Right cardiac atrium (tissue), 5 donors: Measurements from ENCODE around the gene THSD4. TPM values are rescaled to one million over a fixed set of nuclear protein-coding genes. Genes with fewer than 3 reads are reported as not detected.
"Not testable (repeated sequence)": the region's sequence is repeated elsewhere in the genome, so short reads cannot be mapped to it uniquely, and the experiment has no call there.

Experiments used
- ATAC-seq, 2 donors: fragments of 200-7000 bp; cut with Tn5 transposase; one replicate each; pipeline versions ENCODE4 v1.8.0 to v1.9.1; 2020; ENCODE audit warnings: moderate library complexity in 2 of 2, mild to moderate bottlenecking in 1 of 2
- DNase-seq, 3 donors: peaks; one replicate each; pipeline ENCODE4 v3.0.0-alpha.2; 2020
- H3K27ac ChIP-seq: one replicate; pipeline ENCODE4 v1.5.1; 2013; ENCODE audit warnings: mild to moderate bottlenecking, low read length, control low read depth, moderate library complexity
- H3K27me3 ChIP-seq: one replicate; pipeline ENCODE4 v1.6.1; 2013; ENCODE audit not compliant: control insufficient read depth, insufficient read depth
- H3K4me1 ChIP-seq: one replicate; pipeline ENCODE4 v1.6.1; 2013; ENCODE audit warnings: low read length; ENCODE audit not compliant: control insufficient read depth, insufficient read depth
- H3K4me3 ChIP-seq: one replicate; pipeline ENCODE4 v1.5.1; 2013; ENCODE audit warnings: low read length, control low read depth
- H3K9me3 ChIP-seq: one replicate; pipeline ENCODE4 v1.6.1; 2013; ENCODE audit warnings: low read length; ENCODE audit not compliant: control insufficient read depth
- WGBS: extraction: QIAGEN DNeasy Blood & Tissue Kit; methylation state at CpG from one replicate; pipeline ENCODE4 v1.1.7; 2013; 5-methylcytosine and 5-hydroxymethylcytosine counted together
- intact Hi-C, 4 donors: fragments of 100-400 bp; cut with DNase I; formaldehyde crosslinking; loops; one replicate each; pipeline versions ENCODE4 v1.11.0 to v1.14.0; 2022 to 2023
- polyA plus RNA-seq: library from polyadenylated mRNA; stranded (reverse); fragments of 200-250 nt; gene quantifications from one replicate; pipeline ENCODE4 v1.2.3, GENCODE V29; 2013
- total RNA-seq, 4 donors: library from RNA; stranded (reverse); fragmentation: NEBNext Ultra II Directional; extraction: Animal tissue kit (Norgen Biotek cat#: 25700); gene quantifications; one replicate each; pipeline ENCODE4 v1.2.1, GENCODE V29; 2021
- donor health status: healthy with polysubstance abuse.
- donor health status: DM: no; HTN: yes; CAD: no.
- donor health status: DM: no; HTN: no; CAD: no.
- donor health status: DM: no; HTN: yes; CAD: no; lungs with severe emphysema.
- donor health status: DM: yes; HTN: yes; CAD: no.

Gene THSD4
- total and polyA plus RNA-seq, 5 donors = 40.5 to 93.8 (median 67.3) TPM

GRCh38 chr15:71313806-71314205, 198.5 kb downstream of the THSD4 start:
- ATAC-seq = no peak
- no peak for DNase-seq
- Histone ChIP-seq H3K4me1 (no peaks in the 10 kb centered on the region), H3K9me3 (no peaks in the 10 kb centered on the region), H3K27me3 (no peaks in the 10 kb centered on the region), H3K4me3 (no peak overlapping the region), H3K27ac (no peak overlapping the region)
- intact Hi-C loops = no loop called here
- 89% methylated on average over 3 of the region's 3 CpGs for WGBS

- no peak overlapping the region for H3K27ac ChIP-seq
- DNase-seq (no peak), ATAC-seq (no peak)
- intact Hi-C loops = no loop called here
- H3K4me3 ChIP-seq = no peak overlapping the region
- no peaks in the 10 kb centered on the region for H3K4me1 ChIP-seq
- H3K9me3 ChIP-seq = no peaks in the 10 kb centered on the region
- WGBS = 89% methylated on average over 2 of the region's 2 CpGs
- no peaks in the 10 kb centered on the region for H3K27me3 ChIP-seq
These were observed 199.8 kb downstream of the THSD4 start for GRCh38 chr15:71314956-71315537.

GRCh38 chr15:71316911-71317310, 201.6 kb downstream of the THSD4 start:
- H3K9me3 ChIP-seq = no peaks in the 10 kb centered on the region
- H3K4me3 ChIP-seq = no peak overlapping the region
- H3K4me1 ChIP-seq = no peaks in the 10 kb centered on the region
- DNase-seq = no peak
- intact Hi-C loops = no loop called here
- no peak overlapping the region for H3K27ac ChIP-seq
- 97% methylated on average over 1 of the region's 1 CpG for WGBS
- no peak for ATAC-seq
- no peaks in the 10 kb centered on the region for H3K27me3 ChIP-seq

GRCh38 chr15:71319424-71319823, 204.2 kb downstream of the THSD4 start:
- H3K4me1 ChIP-seq, H3K27me3 ChIP-seq, H3K9me3 ChIP-seq, intact Hi-C loops, H3K4me3 ChIP-seq, DNase-seq, ATAC-seq, H3K27ac ChIP-seq: not testable (repeated sequence)
- WGBS = 95% methylated on average over 3 of the region's 3 CpGs

- no peaks in the 10 kb centered on the region for H3K4me1 ChIP-seq
- intact Hi-C loops = no loop called here
- H3K27ac ChIP-seq = no peak overlapping the region
- no peak overlapping the region for H3K4me3 ChIP-seq
- no peak for DNase-seq
- H3K27me3 ChIP-seq = no peaks in the 10 kb centered on the region
- WGBS = 87% methylated on average over 3 of the region's 3 CpGs
- ATAC-seq = no peak
- H3K9me3 ChIP-seq = no peaks in the 10 kb centered on the region
These were observed 204.7 kb downstream of the THSD4 start for GRCh38 chr15:71319935-71320334.

- DNase-seq = no peak
- 79% methylated on average over 4 of the region's 4 CpGs for WGBS
- Histone ChIP-seq H3K4me3 (no peak overlapping the region), H3K4me1 (no peaks in the 10 kb centered on the region), H3K9me3 (no peaks in the 10 kb centered on the region), H3K27ac (no peak overlapping the region), H3K27me3 (no peaks in the 10 kb centered on the region)
- ATAC-seq = no peak
- intact Hi-C loops = no loop called here
These were observed 207.8 kb downstream of the THSD4 start for GRCh38 chr15:71323082-71323481.

GRCh38 chr15:71323584-71323983, 208.3 kb downstream of the THSD4 start:
- H3K9me3 ChIP-seq = no peaks in the 10 kb centered on the region
- no peak for ATAC-seq
- 44% methylated on average over 2 of the region's 2 CpGs for WGBS
- H3K27me3 ChIP-seq = no peaks in the 10 kb centered on the region
- H3K4me3 ChIP-seq = no peak overlapping the region
- no peaks in the 10 kb centered on the region for H3K4me1 ChIP-seq
- H3K27ac ChIP-seq = no peak overlapping the region
- DNase-seq = no peak
- intact Hi-C loops = no loop called here

GRCh38 chr15:71325481-71325880, 210.2 kb downstream of the THSD4 start:
- Histone ChIP-seq H3K4me3 (no peak overlapping the region), H3K27ac (no peak overlapping the region), H3K4me1 (peaks cover 4% of the 10 kb centered on the region), H3K9me3 (no peaks in the 10 kb centered on the region), H3K27me3 (no peaks in the 10 kb centered on the region)
- ATAC-seq (no peak), DNase-seq (no peak)
- 80% methylated on average over 1 of the region's 1 CpG for WGBS
- intact Hi-C loops = no loop called here

GRCh38 chr15:71328453-71328852, 213.2 kb downstream of the THSD4 start:
- ATAC-seq (no peak), DNase-seq (no peak)
- intact Hi-C loops = no loop called here
- no peaks in the 10 kb centered on the region for H3K27me3 ChIP-seq
- peaks cover 6% of the 10 kb centered on the region for H3K4me1 ChIP-seq
- H3K4me3 ChIP-seq = no peak overlapping the region
- 54% methylated on average over 3 of the region's 3 CpGs for WGBS
- H3K9me3 ChIP-seq = no peaks in the 10 kb centered on the region
- H3K27ac ChIP-seq = peak overlapping the region; percentile 75

GRCh38 chr15:71329041-71329440, 213.8 kb downstream of the THSD4 start:
- Histone ChIP-seq H3K4me3 (no peak overlapping the region), H3K4me1 (peaks cover 7% of the 10 kb centered on the region), H3K9me3 (no peaks in the 10 kb centered on the region), H3K27ac (peak overlapping the region; percentile 75), H3K27me3 (no peaks in the 10 kb centered on the region)
- DNase-seq (peak in 2 of 3 donors; percentile 32 to 69), ATAC-seq (peak; percentile 7 to 76)
- 39% methylated on average over 8 of the region's 8 CpGs for WGBS
- intact Hi-C loops = no loop called here

- ATAC-seq (peak; percentile 59 to 75), DNase-seq (no peak)
- intact Hi-C loops = no loop called here
- no peaks in the 10 kb centered on the region for H3K9me3 ChIP-seq
- no peak overlapping the region for H3K4me3 ChIP-seq
- no peaks in the 10 kb centered on the region for H3K27me3 ChIP-seq
- H3K27ac ChIP-seq = peak overlapping the region; percentile 75
- H3K4me1 ChIP-seq = peaks cover 7% of the 10 kb centered on the region
- whole genome bisulfite sequencing = 70% methylated on average over 14 of the region's 14 CpGs
These were observed 214.4 kb downstream of the THSD4 start for GRCh38 chr15:71329497-71330260.
